ENCODE data around the gene NPLOC4.

NPLOC4 gene

GRCh38 chr17:81568416-81568815, 68.5 kb downstream of the NPLOC4 start:
- no peak for DNase-seq

GRCh38 chr17:81567191-81567590, 69.7 kb downstream of the NPLOC4 start:
- no peak for DNase-seq

GRCh38 chr17:81566461-81567126, 70.3 kb downstream of the NPLOC4 start:
- peak in 27 of 51 donors; percentile 2 to 52 (median 23) for DNase-seq

GRCh38 chr17:81565231-81565630, 71.7 kb downstream of the NPLOC4 start:
- no peak for DNase-seq

GRCh38 chr17:81564778-81565177, 72.1 kb downstream of the NPLOC4 start:
- no peak for DNase-seq

GRCh38 chr17:81563861-81564586, 72.9 kb downstream of the NPLOC4 start:
- DNase-seq: no peak

- DNase-seq: no peak
Observed at GRCh38 chr17:81561494-81561885, 75.4 kb downstream of the NPLOC4 start.

GRCh38 chr17:81558941-81559806, 77.7 kb downstream of the NPLOC4 start:
- DNase-seq: peak in 4 of 51 donors; percentile 8 to 40 (median 26)

- no peak for DNase-seq
Observed at GRCh38 chr17:81558115-81558468, 78.8 kb downstream of the NPLOC4 start.

GRCh38 chr17:81557276-81558114, 79.4 kb downstream of the NPLOC4 start:
- DNase-seq: no peak

- DNase-seq: no peak
Observed at GRCh38 chr17:81556863-81557262, 80.0 kb downstream of the NPLOC4 start.

- no peak for DNase-seq
Observed at GRCh38 chr17:81556175-81556691, 80.7 kb downstream of the NPLOC4 start.

- peak in 1 of 51 donors; percentile 58 for DNase-seq
Observed at GRCh38 chr17:81553616-81554181, 83.2 kb downstream of the NPLOC4 start.

GRCh38 chr17:81553018-81553615, 83.8 kb downstream of the NPLOC4 start:
- peak in 36 of 51 donors; percentile 13 to 76 (median 48) for DNase-seq

- DNase-seq: peak in 48 of 51 donors; percentile 37 to 91 (median 66)
Observed at GRCh38 chr17:81552244-81553017, 84.5 kb downstream of the NPLOC4 start, which contains the start of gene FAAP100. Gene FAAP100 (minus strand): TSS chr17:81552353. CDS start chr17:81552330, 23 bp downstream.

GRCh38 chr17:81551458-81552243, 85.3 kb downstream of the NPLOC4 start:
- DNase-seq: peak in 2 of 51 donors; percentile 3 to 22

- no peak for DNase-seq
Observed at GRCh38 chr17:81550830-81551457, 86.0 kb downstream of the NPLOC4 start.

GRCh38 chr17:81550285-81550684, 86.6 kb downstream of the NPLOC4 start:
- no peak for DNase-seq
